22Rv1 (cell line): ENCODE data around the gene DNER.

Experiments used
- ZFX ChIP-seq: fragments of 450-650 bp; IDR thresholded peaks from 2 replicates; pipeline ENCODE4 v1.6.1; 2017; ENCODE audit warnings: antibody characterized with exemption, borderline replicate concordance
- TF ChIP-seq, protein P1 (sequence below): fragments of 450-650 bp; IDR thresholded peaks from 2 replicates; pipeline ENCODE4 v1.5.1; 2017; ENCODE audit warnings: mild to moderate bottlenecking

GRCh38 chr2:229526951-229527350 lies 187.4 kb downstream of the DNER start:
- TF ChIP-seq, protein P1, sequence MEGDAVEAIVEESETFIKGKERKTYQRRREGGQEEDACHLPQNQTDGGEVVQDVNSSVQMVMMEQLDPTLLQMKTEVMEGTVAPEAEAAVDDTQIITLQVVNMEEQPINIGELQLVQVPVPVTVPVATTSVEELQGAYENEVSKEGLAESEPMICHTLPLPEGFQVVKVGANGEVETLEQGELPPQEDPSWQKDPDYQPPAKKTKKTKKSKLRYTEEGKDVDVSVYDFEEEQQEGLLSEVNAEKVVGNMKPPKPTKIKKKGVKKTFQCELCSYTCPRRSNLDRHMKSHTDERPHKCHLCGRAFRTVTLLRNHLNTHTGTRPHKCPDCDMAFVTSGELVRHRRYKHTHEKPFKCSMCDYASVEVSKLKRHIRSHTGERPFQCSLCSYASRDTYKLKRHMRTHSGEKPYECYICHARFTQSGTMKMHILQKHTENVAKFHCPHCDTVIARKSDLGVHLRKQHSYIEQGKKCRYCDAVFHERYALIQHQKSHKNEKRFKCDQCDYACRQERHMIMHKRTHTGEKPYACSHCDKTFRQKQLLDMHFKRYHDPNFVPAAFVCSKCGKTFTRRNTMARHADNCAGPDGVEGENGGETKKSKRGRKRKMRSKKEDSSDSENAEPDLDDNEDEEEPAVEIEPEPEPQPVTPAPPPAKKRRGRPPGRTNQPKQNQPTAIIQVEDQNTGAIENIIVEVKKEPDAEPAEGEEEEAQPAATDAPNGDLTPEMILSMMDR: no peak
- no peak for TF ChIP-seq ZFX
